OCI-LY7 (cell line): ENCODE data around the gene IQGAP1. TPM values are rescaled to one million over a fixed set of nuclear protein-coding genes. Genes with fewer than 3 reads are reported as not detected.

Source experiments
- BruUV-seq: library from RNA; stranded (reverse); fragments of 400-500 nt; replicated peaks from 2 replicates; lab custom pipeline; 2021; lab: Mats Ljungman, UMichigan
- CTCF ChIA-PET: fragments of 300-600 bp; sonication (Branson Sonifier 250); formaldehyde crosslinking; loops from one replicate; lab custom pipeline; 2022; ENCODE audit warnings: antibody characterized with exemption; ENCODE audit not compliant: unreplicated experiment; lab: Charles Lee
- POLR2A ChIA-PET: fragments of 300-600 bp; sonication (Branson Sonifier 250); formaldehyde crosslinking; loops from one replicate; lab custom pipeline; 2022; ENCODE audit warnings: antibody characterized with exemption; lab: Charles Lee
- DNase-seq: peaks from one replicate; pipeline ENCODE4 v3.0.0-alpha.2; 2015; ENCODE audit warnings: low spot score
- H2AFZ ChIP-seq: fragments of 200-600 bp; sonication (generic), shearing (Covaris generic); 2 replicates; pipeline ENCODE4 v1.6.1; 2014; ENCODE audit warnings: mild to moderate bottlenecking, antibody characterized with exemption, low read length, moderate library complexity
- H3K27ac ChIP-seq: fragments of 200-600 bp; sonication (generic); 2 replicates; pipeline ENCODE4 v1.5.1; 2014; ENCODE audit warnings: mixed run types, low read depth, mild to moderate bottlenecking, moderate library complexity, low read length, inconsistent platforms; ENCODE audit not compliant: poor library complexity, severe bottlenecking
- H3K36me3 ChIP-seq: fragments of 200-600 bp; sonication (generic); 2 replicates; pipeline ENCODE4 v1.6.1; 2014; ENCODE audit warnings: mild to moderate bottlenecking, antibody characterized with exemption, low read length, moderate library complexity, mixed read lengths; ENCODE audit not compliant: insufficient read depth
- H3K4me1 ChIP-seq: fragments of 200-600 bp; sonication (generic); 2 replicates; pipeline ENCODE4 v1.5.1; 2014; ENCODE audit warnings: mild to moderate bottlenecking, low read length; ENCODE audit not compliant: insufficient read depth, poor library complexity, severe bottlenecking
- H3K4me2 ChIP-seq: fragments of 200-600 bp; sonication (generic); 2 replicates; pipeline ENCODE4 v1.6.1; 2014; ENCODE audit warnings: mild to moderate bottlenecking, low read length
- H3K4me3 ChIP-seq: fragments of 200-600 bp; sonication (generic); 2 replicates; pipeline ENCODE4 v1.5.1; 2014; ENCODE audit warnings: mild to moderate bottlenecking, low read depth, low read length; ENCODE audit not compliant: poor library complexity, severe bottlenecking
- H3K79me2 ChIP-seq: fragments of 200-600 bp; sonication (generic); 2 replicates; pipeline ENCODE4 v1.6.1; 2016; ENCODE audit warnings: low read depth, mild to moderate bottlenecking, low read length, moderate library complexity, mixed read lengths; ENCODE audit not compliant: insufficient read depth
- H3K9me2 ChIP-seq: fragments of 200-600 bp; sonication (generic); 2 replicates; pipeline ENCODE4 v1.6.1; 2016; ENCODE audit warnings: mild to moderate bottlenecking, low read length, mixed read lengths; ENCODE audit not compliant: insufficient read depth
- H3K9me3 ChIP-seq: fragments of 200-600 bp; sonication (generic); 2 replicates; pipeline ENCODE4 v1.6.1; 2014; ENCODE audit warnings: mild to moderate bottlenecking, mixed run types, low read length, mixed read lengths
- H4K20me1 ChIP-seq: fragments of 200-600 bp; sonication (generic); 2 replicates; pipeline ENCODE4 v1.6.1; 2014; ENCODE audit warnings: mild to moderate bottlenecking, antibody characterized with exemption, low read length, moderate library complexity, mixed read lengths; ENCODE audit not compliant: insufficient read depth
- CTCF ChIP-seq: fragments of 200-600 bp; sonication (generic); conservative IDR thresholded peaks from 2 replicates; pipeline ENCODE4 v1.5.1; 2014; ENCODE audit warnings: mild to moderate bottlenecking, antibody characterized with exemption, low read length, moderate library complexity, mixed read lengths
- EZH2phosphoT487 ChIP-seq: fragments of 200-600 bp; sonication (generic); IDR thresholded peaks from 2 replicates; pipeline ENCODE4 v1.6.1; 2018; ENCODE audit warnings: low read depth, borderline replicate concordance, mild to moderate bottlenecking, mixed run types, antibody characterized with exemption, low read length, moderate library complexity, mixed read lengths
- intact Hi-C: fragments of 100-400 bp; cut with micrococcal nuclease; formaldehyde crosslinking; loops from one replicate; pipeline ENCODE4 v1.10.0; 2022; ENCODE audit not compliant: unreplicated experiment
- total RNA-seq, 2 experiments: library from RNA; depleted of rRNA in 1 of 2; stranded (reverse); fragments of >200 nt in 1 of 2; shearing (Covaris generic) in 1 of 2; gene quantifications; 2 replicates each; pipeline ENCODE4 v1.2.3, GENCODE V29; 2014 to 2022

The IQGAP1 gene
- total RNA-seq, 2 experiments from 2014 or later, result 98.7 to 114 TPM

DNA sequence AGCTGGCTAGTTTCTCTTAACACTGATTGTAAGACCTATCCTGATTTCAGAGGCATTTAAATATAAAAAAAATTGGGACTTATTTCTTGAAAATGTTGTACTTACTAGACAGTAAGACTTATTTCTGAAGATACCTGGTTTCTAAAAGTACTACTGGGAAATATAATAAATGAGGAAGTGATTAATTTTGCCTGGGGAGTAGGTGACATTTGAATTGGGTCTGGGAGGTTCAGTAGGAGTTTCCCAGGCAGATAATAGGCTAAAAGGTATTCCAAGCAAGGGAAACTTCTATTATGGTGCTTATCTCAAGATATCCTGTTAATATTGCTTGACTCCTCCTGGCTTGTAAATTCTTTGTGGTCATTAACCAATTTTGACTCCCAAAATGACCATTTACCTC lies 6.5 kb upstream of the IQGAP1 start:
- Histone ChIP-seq H2AFZ (no peak overlapping the region), H4K20me1 (no peaks in the 10 kb centered on the region), H3K9me2 (no peaks in the 10 kb centered on the region), H3K4me2 (no peak overlapping the region), H3K36me3 (no peaks in the 10 kb centered on the region; the same call in 1 of the 2 replicates), H3K9me3 (peaks cover 31% of the 10 kb centered on the region), H3K4me1 (peaks cover 16% of the 10 kb centered on the region), H3K79me2 (no peaks in the 10 kb centered on the region), H3K27ac (no peak overlapping the region), H3K4me3 (no peak overlapping the region)
- DNase-seq, result no peak
- BruUV-seq, result no TSS peak
- TF ChIP-seq EZH2phosphoT487 (no peak), CTCF (no peak)
- intact Hi-C loops, result no loop called here
- POLR2A ChIA-PET, result interaction anchor here (0.7 to 1.6 kb wide), 5 partner anchors 10 to 86 kb away, joined by 3 to 4 read pairs (median 3); partner anchors contain the start of gene ZNF774
- CTCF ChIA-PET, result no interaction called here

DNA sequence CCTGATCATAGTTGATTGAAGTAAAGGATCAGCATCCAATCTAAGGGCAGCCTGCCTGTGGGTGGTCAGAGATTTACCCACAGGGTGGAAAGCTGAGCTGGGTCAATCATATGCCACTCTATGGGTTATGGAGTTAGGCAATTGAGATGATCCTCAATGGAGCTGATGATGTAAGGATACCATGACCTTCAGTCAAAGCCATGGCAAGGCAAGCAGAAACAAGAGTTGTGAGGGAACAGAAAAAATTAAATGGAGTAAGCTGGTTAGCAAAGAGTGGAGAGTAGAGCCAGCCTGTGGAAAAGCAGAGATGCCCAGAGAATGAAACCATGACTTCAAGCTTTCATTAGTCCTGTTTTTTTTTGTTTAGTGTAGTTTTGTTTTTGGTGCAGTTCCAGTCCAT lies 5.7 kb upstream of the IQGAP1 start:
- intact Hi-C loops, result no loop called here
- ChIA-PET CTCF (interaction anchor here (0.6 to 1.0 kb wide), 2 partner anchors 10 to 492 kb away, joined by 3 read pairs; no protein-coding TSS in a partner anchor), POLR2A (interaction anchor here (0.6 to 1.6 kb wide), 7 partner anchors 9 to 85 kb away, joined by 3 to 4 read pairs (median 3); partner anchors contain the start of gene ZNF774)

More for the DNA sequence above, 5.7 kb upstream of the IQGAP1 start:
- H3K36me3 ChIP-seq, result no peaks in the 10 kb centered on the region; the same call in 1 of the 2 replicates
- no peak overlapping the region for H3K4me3 ChIP-seq
- no peak for DNase-seq
- TF ChIP-seq CTCF (no peak), EZH2phosphoT487 (no peak)
- BruUV-seq, result no TSS peak
- H4K20me1 ChIP-seq, result no peaks in the 10 kb centered on the region
- H3K4me1 ChIP-seq, result peaks cover 8% of the 10 kb centered on the region
- no peak overlapping the region for H3K4me2 ChIP-seq
- H2AFZ ChIP-seq, result no peak overlapping the region
- H3K79me2 ChIP-seq, result no peaks in the 10 kb centered on the region
- peaks cover 23% of the 10 kb centered on the region for H3K9me3 ChIP-seq
- no peak overlapping the region for H3K27ac ChIP-seq
- H3K9me2 ChIP-seq, result no peaks in the 10 kb centered on the region
